ENCODE data around the gene EXOC1L. TPM values are rescaled to one million over a fixed set of nuclear protein-coding genes. Genes with fewer than 3 reads are reported as not detected.

Gene EXOC1L
- total RNA-seq, 1 donor from 2014 or later, result not detected

- no peak for DNase-seq
These were observed 64.7 kb downstream of the EXOC1L start for GRCh38 chr4:55884093-55884850.

DNA sequence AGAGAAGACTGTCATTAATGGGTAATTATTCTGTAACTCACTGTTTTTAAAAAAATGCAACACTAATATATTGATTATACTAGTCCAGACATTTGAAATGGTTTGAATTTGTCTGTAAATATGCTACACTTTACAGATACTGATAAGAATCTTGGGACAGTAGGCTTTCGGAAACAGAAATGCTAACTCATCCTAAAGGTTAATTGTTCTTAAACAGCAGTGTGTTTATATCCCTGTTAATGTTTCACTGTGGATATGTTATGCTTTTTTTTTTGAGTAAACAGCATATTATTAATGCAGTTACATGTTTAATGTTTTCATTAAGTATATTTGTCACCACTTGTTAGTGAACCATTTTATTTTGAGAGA lies 65.2 kb downstream of the EXOC1L start:
- no peak for DNase-seq

Other genes starting within 250 kb of the EXOC1L start
- gene PDCL2, start 227.5 kb upstream of the EXOC1L start, total RNA-seq, result not detected in 2 replicates
- 0.23 TPM in 1 of 2 replicates, not detected in the other for gene NMU, start 183.5 kb upstream of the EXOC1L start, total RNA-seq
- gene EXOC1, start 33.9 kb downstream of the EXOC1L start, total RNA-seq, result 52.8 and 72.5 TPM in 2 replicates
- 9.8 and 11.9 TPM in 2 replicates for gene CEP135, start 129.2 kb downstream of the EXOC1L start, total RNA-seq